Epidermal melanocyte (primary cell): ENCODE measurements around the gene PRPF38B.
"Not testable (repeated sequence)": the region's sequence is repeated elsewhere in the genome, so short reads cannot be mapped to it uniquely, and the experiment has no call there.

Experiments
- DNase-seq: peaks from one replicate; pipeline ENCODE4 v3.0.0; 2011; ENCODE audit warnings: low spot score; ENCODE audit not compliant: insufficient read length

The PRPF38B gene

GRCh38 chr1:108691942-108692723 lies at the start of gene PRPF38B:
PRPF38B (plus strand) TSS chr1:108692310; CDS start chr1:108692592, 282 bp downstream.
- peak; percentile 87 for DNase-seq

DNA sequence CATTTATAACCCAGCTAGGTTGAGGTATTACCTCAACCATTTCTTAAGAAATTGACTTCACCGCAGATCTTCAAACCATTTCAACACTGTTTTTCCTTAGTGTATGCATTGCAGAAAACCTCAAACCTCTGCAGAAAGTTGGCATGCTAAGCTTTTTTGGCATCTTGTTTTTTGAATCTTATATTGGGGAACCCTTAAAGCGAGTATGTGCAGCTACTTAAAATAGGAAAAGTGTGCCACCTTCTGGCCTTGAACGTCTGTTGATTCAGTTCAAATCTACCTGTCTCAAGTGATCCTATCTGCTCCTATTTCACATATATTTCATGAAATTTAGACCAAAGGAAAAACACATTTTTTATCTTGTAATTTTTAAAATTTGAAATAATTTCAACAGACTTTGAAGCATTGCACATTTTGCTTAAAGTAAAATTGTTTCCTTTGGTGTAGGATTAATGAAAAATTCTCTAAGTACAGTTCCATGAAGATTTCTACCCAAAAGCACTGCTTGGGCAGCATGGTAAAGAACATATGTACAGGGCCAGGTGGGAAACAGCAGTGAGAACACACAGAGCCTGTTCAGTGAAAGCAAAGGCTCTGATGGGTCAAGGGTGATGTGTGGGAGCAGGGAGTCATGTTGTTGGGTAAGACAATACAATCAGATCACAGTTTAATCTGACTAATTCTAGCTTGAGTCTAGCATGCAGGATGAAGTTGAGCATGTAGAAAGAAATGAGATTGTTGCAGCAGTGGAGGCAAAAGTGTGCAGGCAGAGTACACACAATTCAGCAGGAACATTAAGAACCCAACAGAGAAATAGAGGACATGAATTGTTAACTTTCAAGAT lies 48.4 kb upstream of the PRPF38B start:
- peak; percentile 87 for DNase-seq

GRCh38 chr1:108644984-108645383 lies 47.1 kb upstream of the PRPF38B start:
- DNase-seq, result no peak

GRCh38 chr1:108645564-108646184 lies 46.4 kb upstream of the PRPF38B start:
- DNase-seq, result no peak

GRCh38 chr1:108646265-108646647 lies 45.9 kb upstream of the PRPF38B start:
- no peak for DNase-seq

- no peak for DNase-seq
These were observed 45.4 kb upstream of the PRPF38B start for GRCh38 chr1:108646648-108647269.

DNA sequence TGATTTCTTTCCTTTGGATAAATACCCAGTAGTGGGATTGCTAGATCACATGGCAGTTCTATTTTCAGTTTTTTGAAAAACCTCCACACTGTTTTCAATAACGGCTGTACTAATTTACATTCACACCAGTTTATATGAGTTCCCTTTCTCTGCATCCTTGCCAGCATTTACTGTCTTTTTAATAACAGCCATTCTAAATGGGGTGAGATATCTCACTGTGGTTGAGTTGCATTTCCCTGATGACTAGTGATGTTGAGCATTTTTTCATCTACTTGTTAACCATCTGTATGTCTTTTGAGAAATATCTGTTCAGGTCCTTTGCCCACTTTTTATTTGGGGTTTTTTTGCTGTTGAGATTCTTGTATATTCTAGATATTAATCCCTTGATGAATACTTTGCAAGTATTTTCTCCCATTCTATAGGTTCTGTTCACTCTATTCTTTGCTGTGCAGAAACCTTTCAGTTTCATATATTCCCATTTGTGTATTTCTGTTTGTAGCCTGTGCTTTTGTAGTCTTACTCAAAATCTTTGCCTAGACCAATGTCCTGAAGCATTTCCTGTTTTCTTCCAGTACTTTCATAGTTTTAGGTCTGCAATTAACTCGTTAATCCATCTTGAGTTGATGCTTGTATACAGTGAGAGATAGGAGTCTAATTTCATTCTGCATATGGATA lies 38.5 kb upstream of the PRPF38B start:
- DNase-seq, result no peak

GRCh38 chr1:108657356-108658080 lies 34.6 kb upstream of the PRPF38B start:
- no peak for DNase-seq

- peak; percentile 41 for DNase-seq
These were observed 31.0 kb upstream of the PRPF38B start, which contains the start of gene HENMT1 for GRCh38 chr1:108661030-108661609. HENMT1 (minus strand) TSS chr1:108661093; CDS start chr1:108659884, 1,209 bp downstream.

- DNase-seq, result no peak
These were observed 29.0 kb upstream of the PRPF38B start for GRCh38 chr1:108663074-108663473.

GRCh38 chr1:108664481-108664880 lies 27.6 kb upstream of the PRPF38B start:
- no peak for DNase-seq

DNA sequence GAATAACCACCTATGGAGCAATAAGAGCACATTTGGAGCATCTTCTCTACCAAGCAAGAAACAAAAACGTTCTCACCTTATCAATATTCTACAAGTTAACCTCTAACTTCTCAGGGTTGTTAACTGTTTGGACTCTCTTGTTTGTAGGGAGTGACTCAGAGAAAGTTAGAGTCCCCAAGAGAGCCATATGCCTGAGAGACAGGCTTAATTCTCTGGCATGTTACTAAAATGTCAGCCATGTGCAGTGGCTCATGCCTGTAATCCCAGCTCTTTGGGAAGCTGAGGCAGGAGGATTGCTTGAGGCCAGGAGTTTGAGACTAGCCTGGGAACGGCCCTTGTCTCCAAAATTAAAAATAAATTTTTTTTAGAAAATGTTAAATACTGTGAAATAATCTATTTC lies 27.0 kb upstream of the PRPF38B start:
- no peak for DNase-seq

GRCh38 chr1:108665771-108666170 lies 26.3 kb upstream of the PRPF38B start:
- DNase-seq, result no peak

DNA sequence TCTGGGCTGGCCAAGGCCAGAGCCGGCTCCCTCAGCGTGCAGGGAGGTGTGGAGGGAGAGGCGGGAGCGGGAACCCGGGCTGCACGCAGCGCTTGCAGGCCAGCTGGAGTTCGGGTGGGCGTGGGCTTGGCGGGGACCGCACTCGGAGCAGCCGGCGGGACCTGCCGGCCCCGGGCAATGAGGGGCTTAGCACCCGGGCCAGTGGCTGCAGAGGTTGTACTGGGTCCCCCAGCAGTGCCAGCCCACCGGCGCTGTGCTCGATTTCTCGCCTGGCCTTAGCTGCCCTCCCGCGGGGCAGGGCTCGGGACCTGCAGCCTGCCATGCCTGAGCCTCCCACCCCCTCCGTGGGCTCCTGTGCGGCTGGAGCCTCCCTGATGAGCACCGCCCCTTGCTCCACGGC lies 24.7 kb upstream of the PRPF38B start:
- DNase-seq, result not testable (repeated sequence)

DNA sequence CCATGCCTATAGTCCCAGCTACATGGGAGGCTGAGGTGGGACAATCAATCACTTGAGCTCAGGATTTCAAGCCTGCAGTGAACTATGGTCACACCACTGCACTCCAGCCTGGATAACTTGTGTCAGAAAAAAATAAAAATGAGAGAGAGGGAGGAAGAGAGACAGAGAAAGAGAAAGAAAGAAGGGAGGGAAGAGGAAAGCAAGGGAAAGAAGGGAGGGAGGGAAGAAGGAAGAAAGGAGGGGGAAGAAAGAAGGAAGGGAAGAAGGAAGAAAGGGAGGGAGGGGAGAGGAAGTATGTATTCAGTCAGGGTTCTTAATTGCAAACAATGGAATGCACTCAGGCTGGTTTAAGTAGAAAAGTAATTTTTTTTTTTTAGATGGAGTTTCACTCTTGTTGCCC lies 23.3 kb upstream of the PRPF38B start:
- no peak for DNase-seq

DNA sequence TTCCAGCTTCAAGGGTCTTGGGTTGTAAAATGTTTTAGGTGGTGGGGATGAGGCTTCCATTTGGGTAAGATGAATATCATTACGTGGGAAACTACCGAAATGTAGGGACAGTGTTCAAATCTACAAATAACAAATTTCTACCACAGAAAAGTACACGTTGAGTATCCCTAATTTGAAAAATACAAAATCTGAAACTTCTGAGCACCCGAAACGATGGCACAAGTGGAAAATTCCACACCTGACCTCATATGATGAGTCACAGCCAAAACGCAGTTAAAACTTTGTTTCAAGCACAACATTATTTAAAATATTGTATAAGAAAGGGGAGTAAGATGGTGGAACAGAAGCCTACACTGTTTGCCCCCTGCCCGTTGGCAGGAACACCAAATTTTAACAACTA lies 22.4 kb upstream of the PRPF38B start:
- DNase-seq, result no peak

DNA sequence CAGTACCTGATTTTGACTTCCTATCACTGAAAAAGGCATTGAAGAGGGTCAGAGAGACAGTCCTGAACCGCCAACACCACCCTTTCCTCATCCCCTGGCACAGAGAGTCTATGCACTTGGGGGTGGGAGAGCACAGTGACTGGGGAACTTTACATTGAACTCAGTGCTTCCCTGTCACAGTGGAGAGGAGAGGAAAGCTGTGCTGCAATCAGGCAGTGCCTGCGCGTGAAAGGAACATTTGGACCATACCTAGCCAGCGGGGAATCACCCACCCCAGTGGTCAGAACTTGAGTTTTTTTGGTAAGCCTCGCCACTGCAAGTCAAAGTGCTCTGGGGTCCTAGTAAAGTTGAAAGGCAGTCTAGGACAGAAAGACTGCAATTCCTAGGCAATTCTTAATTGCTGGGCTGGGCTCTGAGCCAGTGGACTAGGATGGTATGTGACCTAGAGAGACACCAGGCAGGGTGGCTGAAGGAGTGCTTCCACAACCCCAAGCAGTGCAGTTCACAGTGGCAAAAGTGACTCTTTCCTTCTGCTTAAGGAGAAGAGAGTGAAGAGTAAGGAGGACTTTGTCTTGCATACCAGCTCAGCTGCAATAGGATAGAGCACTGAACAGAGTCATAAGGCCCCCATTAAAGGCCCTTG lies 21.9 kb upstream of the PRPF38B start:
- DNase-seq, result no peak

DNA sequence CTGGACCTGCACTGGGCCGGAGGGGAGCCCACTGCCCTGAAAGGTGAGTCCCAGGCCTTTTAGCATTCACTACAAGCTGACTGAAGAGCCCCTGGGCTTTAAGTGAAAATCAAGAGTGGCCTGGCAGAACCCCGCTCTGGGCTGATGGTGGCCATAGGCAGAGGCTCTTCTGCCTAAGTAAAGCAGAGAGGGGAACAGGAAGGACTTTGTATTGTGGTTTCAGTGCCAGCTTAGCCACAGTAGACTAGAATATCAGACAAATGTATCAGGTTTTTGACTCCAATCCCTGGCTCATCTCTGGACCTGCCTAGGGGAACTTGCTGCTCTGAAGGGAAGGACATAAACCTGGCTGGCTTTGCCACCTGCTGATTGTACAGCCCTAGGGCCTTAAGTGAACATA lies 21.0 kb upstream of the PRPF38B start:
- DNase-seq, result no peak

DNA sequence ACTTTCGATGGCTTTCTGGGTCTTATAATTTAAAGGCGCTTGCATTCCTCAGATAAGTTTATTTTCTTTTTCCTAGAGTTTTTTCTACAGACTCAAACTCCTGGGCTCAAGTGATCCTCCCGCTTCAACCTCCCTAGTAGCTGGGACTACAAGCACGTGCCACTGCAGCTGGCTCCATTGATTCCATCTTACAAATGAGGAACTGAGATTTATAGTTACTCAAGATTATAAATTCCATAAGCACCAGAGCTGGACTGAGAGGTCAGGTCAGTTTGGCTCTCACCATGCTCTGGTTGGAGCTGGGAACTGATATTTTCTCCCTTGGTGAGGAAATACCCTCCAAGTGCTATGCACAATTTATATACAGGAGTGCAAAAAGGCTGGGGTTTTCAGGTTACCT lies 13.4 kb upstream of the PRPF38B start:
- DNase-seq, result no peak
